ENCODE measurements around the gene ANKRD11.

GRCh38 chr16:89407282-89407924 lies 83.0 kb downstream of the ANKRD11 start:
- TF ChIP-seq TAF1 (IDR thresholded peaks at IDR 0.05; ENCODE audit: borderline replicate concordance, insufficient read depth, low read length) (no peak), POLR2AphosphoS5 (IDR thresholded peaks at IDR 0.05; ENCODE audit: low read depth, low read length) (no peak), REST (IDR thresholded peaks at IDR 0.05; ENCODE audit: insufficient read depth in 1 of 2, low read depth in 2 of 2, low read length in 2 of 2) (no peak)
